Measurements from ENCODE around the gene BCAR3.
"Not testable (repeated sequence)": the region's sequence is repeated elsewhere in the genome, so short reads cannot be mapped to it uniquely, and the experiment has no call there.

BCAR3 gene

GRCh38 chr1:93687542-93687941 is 5.9 kb upstream of the BCAR3 start:
- no peak for DNase-seq (ENCODE audit: low spot score)

- DNase-seq (ENCODE audit: low spot score), result no peak
Observed at GRCh38 chr1:93686504-93687250, 5.0 kb upstream of the BCAR3 start.

- no peak for DNase-seq (ENCODE audit: low spot score)
Observed at GRCh38 chr1:93685918-93686317, 4.3 kb upstream of the BCAR3 start.

GRCh38 chr1:93683234-93683633 is 1.6 kb upstream of the BCAR3 start:
- DNase-seq (ENCODE audit: low spot score), result no peak

- no peak for DNase-seq (ENCODE audit: low spot score)
Observed at GRCh38 chr1:93681989-93682412, 364 bp upstream of the BCAR3 start.

GRCh38 chr1:93680420-93681100 is 1.1 kb downstream of the BCAR3 start:
- DNase-seq (ENCODE audit: low spot score), result peak; percentile 80

GRCh38 chr1:93680076-93680419 is 1.6 kb downstream of the BCAR3 start:
- peak; percentile 49 for DNase-seq (ENCODE audit: low spot score)

- DNase-seq (ENCODE audit: low spot score), result no peak
Observed at GRCh38 chr1:93679546-93679945, 2.1 kb downstream of the BCAR3 start.

- no peak for DNase-seq (ENCODE audit: low spot score)
Observed at GRCh38 chr1:93678946-93679480, 2.6 kb downstream of the BCAR3 start.

- DNase-seq (ENCODE audit: low spot score), result no peak
Observed at GRCh38 chr1:93678491-93678890, 3.1 kb downstream of the BCAR3 start.

GRCh38 chr1:93677729-93678128 is 3.9 kb downstream of the BCAR3 start:
- DNase-seq (ENCODE audit: low spot score), result no peak

GRCh38 chr1:93676427-93676826 is 5.2 kb downstream of the BCAR3 start:
- no peak for DNase-seq (ENCODE audit: low spot score)

GRCh38 chr1:93675931-93676330 is 5.7 kb downstream of the BCAR3 start:
- DNase-seq (ENCODE audit: low spot score), result no peak

GRCh38 chr1:93675271-93675670 is 6.4 kb downstream of the BCAR3 start:
- DNase-seq (ENCODE audit: low spot score), result no peak

- DNase-seq (ENCODE audit: low spot score), result not testable (repeated sequence)
Observed at GRCh38 chr1:93674071-93674470, 7.6 kb downstream of the BCAR3 start.

- no peak for DNase-seq (ENCODE audit: low spot score)
Observed at GRCh38 chr1:93673163-93673829, 8.3 kb downstream of the BCAR3 start.

- no peak for DNase-seq (ENCODE audit: low spot score)
Observed at GRCh38 chr1:93672477-93673162, 9.0 kb downstream of the BCAR3 start.

GRCh38 chr1:93672069-93672468 is 9.6 kb downstream of the BCAR3 start:
- no peak for DNase-seq (ENCODE audit: low spot score)

- DNase-seq (ENCODE audit: low spot score), result no peak
Observed at GRCh38 chr1:93671099-93671621, 10.5 kb downstream of the BCAR3 start.

- DNase-seq (ENCODE audit: low spot score), result no peak
Observed at GRCh38 chr1:93670141-93670540, 11.5 kb downstream of the BCAR3 start.

GRCh38 chr1:93669369-93669768 is 12.3 kb downstream of the BCAR3 start:
- DNase-seq (ENCODE audit: low spot score), result no peak

- DNase-seq (ENCODE audit: low spot score), result no peak
Observed at GRCh38 chr1:93668951-93669350, 12.7 kb downstream of the BCAR3 start.
